DMS153 treated with DMSO at 0.1 percent for 48 hours (cell line): ENCODE measurements around the gene ANO9.

Experiments
- DNase-seq: peaks from one replicate; lab custom pipeline; 2025; ENCODE audit not compliant: unreplicated experiment; lab: John Stamatoyannopoulos, UW

Gene ANO9

GRCh38 chr11:387193-387793 is 54.5 kb downstream of the ANO9 start:
- no peak for DNase-seq

GRCh38 chr11:386483-386882 is 55.3 kb downstream of the ANO9 start:
- no peak for DNase-seq

DNA sequence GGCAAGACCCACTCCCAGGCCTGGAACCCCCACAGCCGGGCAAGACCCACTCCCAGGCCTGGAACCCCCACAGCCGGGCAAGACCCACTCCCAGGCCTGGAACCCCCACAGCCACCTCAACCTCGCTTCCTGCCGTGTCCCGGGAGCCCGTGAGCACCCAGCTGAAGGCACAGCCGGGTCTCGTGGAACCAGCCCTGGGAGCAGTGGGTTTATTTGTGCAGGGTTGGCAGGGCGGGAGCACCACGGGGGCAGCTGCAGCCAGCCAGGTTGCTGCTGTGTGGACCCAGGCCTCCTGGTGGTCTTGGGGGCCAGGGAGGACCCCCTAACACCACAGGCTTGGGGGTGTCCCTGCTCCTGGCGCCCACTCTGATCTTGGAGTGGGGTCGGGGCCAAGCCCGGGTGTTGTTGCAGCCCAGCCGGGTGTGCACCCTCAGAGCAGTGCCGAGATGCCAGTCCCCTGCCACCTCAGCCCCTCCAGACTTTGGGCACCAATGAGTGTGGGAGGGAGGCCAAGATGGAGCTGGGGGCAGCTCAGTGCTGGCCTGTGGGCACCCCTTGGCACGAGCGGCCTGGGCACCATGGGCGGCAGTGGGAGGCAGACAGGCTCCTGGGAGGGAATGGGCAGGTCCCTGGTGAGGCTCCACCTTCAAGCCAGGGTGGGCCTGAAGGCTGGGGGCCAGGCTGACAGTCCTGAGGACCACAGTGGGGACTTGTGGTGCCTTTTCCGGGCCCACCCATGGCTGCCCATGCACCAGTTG is 56.0 kb downstream of the ANO9 start:
- DNase-seq: no peak

- DNase-seq: no peak
Observed at GRCh38 chr11:384511-384910, 57.3 kb downstream of the ANO9 start.

DNA sequence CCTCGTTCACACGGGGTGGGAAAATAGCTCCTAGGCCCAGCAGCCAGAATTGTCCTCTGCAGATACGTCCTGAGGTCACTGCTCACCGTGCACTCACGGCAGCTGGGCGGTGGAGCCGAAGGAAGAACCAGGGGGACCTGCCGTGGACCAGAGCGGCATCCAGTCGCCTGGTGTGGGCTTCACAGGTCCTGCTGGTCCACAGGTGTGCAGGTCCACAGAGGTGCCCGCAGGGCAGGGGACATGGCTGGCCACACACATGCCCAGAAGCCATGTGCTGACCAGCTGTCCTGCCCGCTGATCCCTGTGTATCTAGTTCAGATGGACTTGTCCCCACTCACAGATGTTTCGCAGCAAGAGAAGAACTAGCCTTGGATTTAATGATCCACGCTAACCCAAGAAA is 58.4 kb downstream of the ANO9 start:
- no peak for DNase-seq

- DNase-seq: no peak
Observed at GRCh38 chr11:382081-382629, 59.7 kb downstream of the ANO9 start.

DNA sequence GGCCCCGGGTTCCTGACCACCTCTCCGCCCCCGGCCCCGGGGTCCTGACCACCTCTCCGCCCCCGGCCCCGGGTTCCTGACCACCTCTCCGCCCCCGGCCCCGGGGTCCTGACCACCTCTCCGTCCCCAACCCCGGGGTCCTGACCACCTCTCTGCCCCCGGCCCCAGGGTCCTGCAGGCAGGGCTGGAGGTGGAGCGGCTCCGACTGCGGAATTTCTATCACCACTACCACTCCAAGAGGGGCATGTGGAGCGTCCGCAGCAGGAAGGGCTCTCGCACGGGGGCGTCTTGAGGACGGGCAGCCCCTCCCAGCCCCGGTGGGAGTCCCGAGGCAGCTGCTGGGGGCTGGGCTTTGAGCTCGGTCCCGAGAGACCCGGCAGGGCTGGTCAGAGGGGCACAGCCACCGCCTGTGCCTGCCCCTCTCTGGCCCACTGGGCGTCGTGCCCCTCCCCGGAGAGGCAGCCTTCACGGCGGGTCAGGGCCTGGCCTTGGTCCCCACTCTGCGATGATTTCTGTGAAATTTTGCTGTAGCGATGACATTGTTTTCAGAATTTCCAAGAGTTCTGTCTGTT is 60.2 kb downstream of the ANO9 start:
- no peak for DNase-seq

GRCh38 chr11:380996-381395 is 60.8 kb downstream of the ANO9 start:
- DNase-seq: no peak

DNA sequence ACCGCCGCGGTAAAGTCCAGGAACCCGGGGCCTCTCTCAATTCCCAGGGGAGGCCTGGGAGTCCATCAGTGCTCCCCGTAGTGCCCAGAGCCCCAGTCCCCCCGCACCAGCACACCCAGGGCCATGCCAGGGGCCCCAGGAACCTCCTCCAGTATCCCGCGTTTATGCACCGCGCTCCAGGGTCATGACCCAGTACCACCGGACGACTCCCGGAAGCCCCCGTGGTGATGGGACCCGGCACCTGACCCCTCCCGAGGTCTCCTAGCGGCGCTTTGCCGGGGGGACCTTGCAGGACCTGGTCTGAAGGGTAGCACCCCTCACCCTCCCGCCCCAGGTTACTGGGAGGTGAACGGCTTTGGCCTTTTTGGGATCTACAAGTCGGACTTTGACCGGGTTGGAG is 61.3 kb downstream of the ANO9 start:
- DNase-seq: no peak

- no peak for DNase-seq
Observed at GRCh38 chr11:380095-380480, 61.7 kb downstream of the ANO9 start.

- no peak for DNase-seq
Observed at GRCh38 chr11:379205-380094, 62.4 kb downstream of the ANO9 start.

DNA sequence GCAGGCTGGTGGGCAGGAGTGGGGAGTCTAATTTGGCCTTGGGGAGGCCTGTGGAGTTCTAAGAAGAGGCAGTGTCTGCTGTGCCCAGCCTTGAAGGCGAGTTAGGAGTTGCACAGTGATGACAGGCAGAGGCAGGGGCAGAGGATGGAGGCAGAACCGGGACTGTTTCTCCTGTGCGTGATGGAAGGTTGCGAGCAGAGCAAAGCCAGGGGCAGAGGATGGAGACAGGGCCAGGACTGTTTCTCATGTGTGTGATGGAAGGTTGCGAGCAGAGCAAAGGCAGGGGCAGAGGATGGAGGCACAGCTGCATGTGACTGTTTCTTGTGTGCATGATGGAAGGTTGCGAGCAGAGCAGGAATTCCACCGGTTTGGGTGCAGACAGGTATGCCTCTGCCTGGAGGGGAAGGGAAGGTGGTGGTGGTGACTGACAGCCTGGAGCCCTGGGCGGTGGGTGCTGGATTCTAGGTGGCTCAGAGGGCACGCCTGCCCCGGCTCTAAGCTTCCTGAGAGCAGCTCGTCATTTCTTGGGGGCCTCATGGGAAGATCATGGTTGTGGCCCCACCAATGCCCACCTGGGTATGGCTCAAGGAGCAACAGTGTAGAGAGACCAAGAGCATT is 63.8 kb downstream of the ANO9 start:
- no peak for DNase-seq

- DNase-seq: no peak
Observed at GRCh38 chr11:377174-377865, 64.5 kb downstream of the ANO9 start.

DNA sequence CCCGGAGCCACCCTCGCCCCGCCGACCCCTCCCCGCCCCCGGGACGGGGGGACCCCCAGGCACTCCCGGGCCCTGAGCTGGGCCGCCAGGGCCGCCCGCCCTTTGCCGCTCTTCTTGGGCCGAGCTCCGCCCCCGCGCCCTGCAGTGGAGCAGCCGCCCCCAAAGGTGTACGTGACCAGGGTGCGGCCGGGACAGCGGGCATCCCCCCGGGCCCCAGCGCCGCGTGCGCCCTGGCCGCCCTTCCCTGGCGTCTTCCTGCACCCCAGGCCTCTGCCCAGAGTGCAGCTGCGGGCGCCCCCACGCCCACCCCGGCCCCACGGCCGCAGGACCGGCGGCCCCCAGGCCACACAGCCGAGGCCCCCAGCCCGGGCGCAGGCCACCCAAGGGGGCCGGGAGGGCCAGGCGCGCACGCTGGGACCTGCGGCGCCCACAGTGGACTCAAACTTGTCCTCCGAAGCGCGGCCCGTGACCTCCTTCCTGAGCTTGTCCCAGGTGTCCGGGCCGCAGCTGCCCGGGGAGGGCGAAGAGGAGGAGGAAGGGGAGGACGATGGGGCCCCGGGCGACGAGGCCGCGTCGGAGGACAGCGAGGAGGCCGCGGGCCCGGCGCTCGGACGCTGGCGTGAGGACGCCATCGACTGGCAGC is 65.2 kb downstream of the ANO9 start:
- DNase-seq: no peak

- no peak for DNase-seq
Observed at GRCh38 chr11:375065-376025, 66.5 kb downstream of the ANO9 start.

GRCh38 chr11:373716-374551 is 67.9 kb downstream of the ANO9 start:
- DNase-seq: no peak

- DNase-seq: no peak
Observed at GRCh38 chr11:372809-373715, 68.7 kb downstream of the ANO9 start.
